Stimulated activated CD4-positive, alpha-beta T cell treated with anti-CD3 and anti-CD28 coated beads, TNF-alpha, amount 100 ng/mL, for 48 hours (primary cell): Measurements from ENCODE around the gene RAPGEF5.

Experiments
- DNase-seq, 3 donors: peaks; one replicate each; pipeline ENCODE4 v3.0.0-alpha.2; 2020; ENCODE audit warnings: low read depth in 3 of 3

The RAPGEF5 gene

DNA sequence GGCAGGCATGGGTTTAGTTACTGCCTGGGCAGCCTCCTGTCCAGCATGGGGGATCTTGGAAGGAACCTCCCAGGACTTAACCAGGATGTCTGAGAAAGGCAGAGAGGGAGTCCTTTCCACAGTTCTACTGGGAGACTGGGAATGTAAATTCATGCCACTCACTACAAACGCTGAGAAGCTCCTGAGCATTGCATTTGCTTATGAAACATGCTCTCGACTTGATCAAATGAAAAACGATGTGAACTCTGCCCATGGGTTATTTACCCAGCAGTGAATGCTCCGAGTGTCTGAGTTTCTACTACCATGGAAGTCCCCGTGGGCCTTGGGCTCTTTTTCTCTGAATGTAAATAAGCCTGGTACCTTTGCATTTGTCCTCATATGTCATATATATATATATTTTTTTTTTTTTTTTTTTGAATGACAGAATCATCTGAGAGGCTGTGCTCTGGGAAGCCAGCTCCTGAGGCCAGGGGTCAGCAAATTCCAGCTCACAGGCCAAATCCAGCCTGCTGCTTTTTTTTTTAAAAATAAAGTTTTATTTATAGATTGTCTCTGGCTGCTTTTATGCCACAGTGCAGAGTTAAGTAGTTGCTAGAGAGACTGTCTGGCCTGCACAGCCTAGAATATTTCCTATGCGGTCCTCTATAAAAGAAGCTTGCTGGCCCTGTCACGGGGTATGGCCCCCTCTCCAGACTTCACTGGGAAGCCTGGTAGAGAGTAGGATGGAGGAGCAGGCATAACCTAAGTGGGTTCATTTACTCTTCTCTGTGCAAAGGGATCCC lies 21.4 kb upstream of the RAPGEF5 start:
- DNase-seq, result no peak

DNA sequence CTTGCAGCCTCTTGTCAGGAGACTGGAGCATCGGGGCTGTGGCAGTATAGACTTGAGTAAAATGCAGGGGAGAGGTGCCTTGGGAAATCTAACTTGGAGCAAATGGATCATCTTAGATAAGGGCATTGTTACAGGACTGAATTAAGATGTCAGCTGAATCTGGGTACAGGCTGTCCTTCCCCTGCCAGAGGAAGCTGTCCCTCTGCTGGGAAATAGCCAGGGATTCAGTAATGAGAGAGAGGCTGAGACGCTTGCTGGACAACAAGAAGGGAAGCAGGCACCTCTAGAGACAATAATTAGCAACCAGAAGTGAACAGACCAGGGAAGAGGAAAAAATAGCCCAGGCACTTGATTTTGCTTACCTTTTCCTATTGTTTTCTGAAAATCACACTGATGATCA lies 20.7 kb upstream of the RAPGEF5 start:
- no peak for DNase-seq

DNA sequence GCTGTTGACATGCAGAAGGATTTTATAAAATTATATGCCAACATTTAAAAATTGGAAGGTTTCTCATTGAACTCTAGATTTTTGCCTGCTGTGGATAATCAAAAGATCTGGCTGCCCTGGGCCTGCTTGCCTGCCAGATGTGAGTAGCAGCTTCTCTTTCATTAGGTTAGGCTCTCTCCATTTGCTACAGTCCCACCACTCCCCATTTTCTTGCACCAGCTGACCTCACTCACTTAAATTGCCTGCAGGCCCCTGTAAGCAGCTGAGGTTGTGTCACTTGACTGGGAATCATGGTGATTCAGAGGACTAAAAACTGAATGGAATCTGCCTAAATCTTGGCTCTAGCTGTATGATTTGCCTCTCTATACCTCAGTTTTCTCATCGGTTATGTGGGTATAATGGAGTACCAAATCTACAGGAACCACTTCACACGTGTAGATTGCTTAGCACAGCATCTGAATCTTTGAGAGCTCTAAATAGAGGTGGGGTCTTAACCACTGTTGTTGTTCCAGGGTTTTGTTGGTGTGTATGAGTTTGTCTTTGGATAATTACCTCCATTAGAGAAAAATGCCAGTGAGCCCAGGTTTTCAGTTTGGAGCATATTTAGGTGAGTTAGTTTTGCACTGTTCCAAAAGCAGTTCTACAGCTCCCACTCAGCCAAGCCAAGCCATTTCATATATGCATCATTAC lies 18.6 kb upstream of the RAPGEF5 start:
- no peak for DNase-seq

DNA sequence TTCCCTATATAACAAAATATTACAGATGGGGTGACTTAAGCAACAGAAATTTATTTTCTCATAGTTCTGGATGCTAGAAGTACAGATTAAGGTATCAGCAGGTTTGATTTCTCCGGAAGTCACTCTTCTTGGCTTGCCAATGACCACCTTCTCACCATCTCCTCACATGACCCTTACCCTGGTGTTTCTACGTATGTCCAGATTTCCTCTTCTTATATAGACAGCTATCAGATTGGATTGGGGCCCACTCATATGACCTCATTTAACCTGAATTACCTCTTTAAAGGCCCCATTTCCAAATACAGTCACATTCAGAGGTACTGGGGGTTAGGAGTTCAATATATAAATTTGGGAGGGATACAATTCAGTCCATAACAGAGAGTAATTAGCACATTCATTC lies 17.0 kb upstream of the RAPGEF5 start:
- no peak for DNase-seq

DNA sequence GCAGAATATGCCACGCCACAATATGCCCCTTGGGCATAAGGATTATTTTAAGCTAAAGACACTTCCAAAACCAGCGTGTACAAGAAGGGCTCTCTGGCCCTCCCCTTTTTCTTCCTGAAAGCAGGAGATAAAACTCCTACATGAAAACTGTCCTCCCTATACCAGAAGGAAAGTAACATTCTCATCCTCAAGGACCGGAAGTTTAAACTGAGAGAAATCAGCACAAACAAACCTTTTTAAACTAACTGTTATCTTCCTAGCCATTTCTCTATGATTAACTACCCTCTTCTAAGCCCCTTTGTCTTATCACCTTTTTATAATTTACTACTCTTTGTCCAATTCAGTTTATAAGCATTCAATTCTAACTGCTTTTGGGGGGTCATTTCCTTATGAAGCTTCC lies 16.4 kb upstream of the RAPGEF5 start:
- DNase-seq, result no peak

DNA sequence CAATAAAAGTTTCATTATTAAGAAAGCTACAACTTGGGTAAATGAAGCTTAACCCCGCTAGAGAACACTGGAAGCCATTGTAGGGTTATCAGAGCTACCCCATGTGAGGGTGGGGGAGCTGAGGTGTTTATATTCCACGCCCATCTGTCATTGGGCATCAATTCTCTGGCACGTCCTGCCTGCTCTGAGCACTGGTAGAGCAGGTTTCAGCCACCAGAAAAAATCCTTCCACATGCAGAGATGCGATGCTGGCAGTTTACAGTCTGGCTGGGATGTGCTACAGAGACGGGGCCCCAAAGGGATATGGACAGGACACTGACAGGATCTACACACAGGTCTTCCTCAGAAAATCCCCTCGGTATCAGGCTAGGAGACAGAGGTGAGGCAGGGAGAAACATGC lies 15.9 kb upstream of the RAPGEF5 start:
- no peak for DNase-seq

DNA sequence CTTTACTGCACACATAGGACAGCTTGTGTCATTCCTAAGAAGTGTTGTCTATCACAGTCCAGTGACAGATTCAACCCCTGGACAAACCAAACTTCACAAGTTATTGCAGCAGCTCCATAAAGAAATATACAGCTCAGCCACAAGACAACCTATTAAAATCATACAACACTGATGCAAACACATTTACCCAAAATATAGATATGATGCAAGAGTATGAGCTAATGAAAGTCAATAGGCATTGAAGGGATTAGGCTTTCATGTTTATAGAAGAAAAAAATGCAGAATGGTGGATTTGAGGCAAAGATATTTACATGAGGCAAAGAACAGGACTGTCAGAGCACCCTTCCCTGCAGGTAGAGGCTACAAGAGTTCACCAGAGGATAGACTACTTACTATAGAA lies 14.9 kb upstream of the RAPGEF5 start:
- DNase-seq, result no peak

DNA sequence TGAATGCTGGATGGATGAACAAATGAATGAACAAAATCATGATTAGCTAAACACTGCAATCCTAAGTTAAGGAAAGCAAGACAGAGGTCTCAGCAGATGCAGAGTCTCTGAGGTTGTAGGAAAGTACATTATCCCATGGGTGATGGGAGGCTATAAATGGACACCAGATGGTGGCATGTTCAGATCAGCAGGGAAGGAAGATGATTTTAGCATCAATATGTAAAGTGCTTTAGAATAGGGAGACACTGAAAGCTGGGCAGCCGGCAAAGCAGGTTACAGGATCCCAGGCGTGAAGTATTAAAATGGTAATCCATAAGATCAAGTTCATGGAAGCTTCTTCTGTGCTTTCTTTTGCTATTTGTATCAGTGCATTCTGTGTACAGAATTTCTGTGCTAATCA lies 7.9 kb upstream of the RAPGEF5 start:
- no peak for DNase-seq

DNA sequence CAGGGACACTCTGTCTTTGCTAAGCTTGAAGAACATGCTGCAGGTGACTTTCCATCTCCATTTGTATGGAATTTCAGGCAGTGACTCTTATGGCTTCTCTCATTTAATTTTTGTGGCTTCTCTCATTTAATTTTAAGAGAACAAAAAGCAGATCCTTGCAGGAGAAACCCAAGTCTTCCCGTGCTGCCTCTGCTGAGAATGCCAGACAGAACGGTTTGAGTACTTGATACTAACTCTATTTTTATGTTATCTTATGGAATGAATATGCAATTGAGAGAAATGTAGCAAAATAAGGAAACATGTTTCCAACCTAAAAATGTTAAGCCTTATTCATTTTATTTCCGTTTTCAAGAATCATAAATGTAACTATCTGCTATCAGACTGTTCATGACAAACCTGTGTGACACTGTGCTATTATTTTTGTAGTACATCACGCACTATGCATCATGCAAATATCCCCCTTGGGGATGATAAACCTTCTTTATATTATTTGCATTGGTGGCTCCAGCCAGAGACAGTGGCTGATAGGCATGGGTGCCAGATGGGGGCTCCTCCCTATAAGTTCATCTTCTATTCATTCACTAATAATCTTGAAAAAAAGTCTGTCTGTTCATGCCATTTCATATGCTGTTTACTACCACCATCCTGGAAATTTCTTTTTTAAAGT lies 6.9 kb upstream of the RAPGEF5 start:
- no peak for DNase-seq

DNA sequence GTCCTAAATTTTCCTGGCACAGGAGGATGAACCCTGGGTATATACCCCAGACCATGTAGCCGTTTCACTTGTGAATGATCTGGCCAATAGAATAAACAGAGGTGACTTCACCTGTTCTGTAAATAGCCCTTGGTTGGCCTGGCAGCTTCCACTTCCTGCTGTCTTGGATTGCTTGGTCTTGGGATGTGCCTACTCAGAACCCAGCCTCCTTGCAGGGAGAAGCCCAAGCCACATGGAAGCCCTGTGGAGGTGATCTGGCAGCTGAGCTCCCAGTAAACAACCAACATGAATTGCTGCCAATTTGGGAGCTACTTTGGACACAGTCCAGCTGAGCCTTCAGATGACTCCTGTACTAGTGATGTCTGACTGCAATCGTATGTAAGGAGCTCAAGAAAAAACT lies 4.8 kb upstream of the RAPGEF5 start:
- DNase-seq, result no peak

DNA sequence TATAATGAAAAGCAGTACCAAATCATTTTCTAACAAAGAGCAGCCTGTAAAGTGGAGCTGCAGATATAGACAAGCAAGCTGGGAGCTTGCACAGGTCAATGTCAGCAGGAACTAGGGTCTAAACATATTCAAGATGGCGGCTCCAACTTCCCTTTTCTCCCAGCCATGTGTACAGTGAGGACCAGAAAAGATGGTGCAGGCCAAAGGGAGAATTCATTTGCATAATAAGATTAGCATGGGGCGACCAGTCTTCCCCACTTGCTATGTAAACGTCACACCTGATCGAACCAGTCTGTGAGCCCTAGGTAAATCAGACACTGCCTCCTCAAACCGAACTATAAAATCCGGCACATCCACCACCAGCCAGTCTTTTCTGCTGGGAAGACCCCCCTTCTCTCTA lies 4.4 kb upstream of the RAPGEF5 start:
- DNase-seq, result no peak

DNA sequence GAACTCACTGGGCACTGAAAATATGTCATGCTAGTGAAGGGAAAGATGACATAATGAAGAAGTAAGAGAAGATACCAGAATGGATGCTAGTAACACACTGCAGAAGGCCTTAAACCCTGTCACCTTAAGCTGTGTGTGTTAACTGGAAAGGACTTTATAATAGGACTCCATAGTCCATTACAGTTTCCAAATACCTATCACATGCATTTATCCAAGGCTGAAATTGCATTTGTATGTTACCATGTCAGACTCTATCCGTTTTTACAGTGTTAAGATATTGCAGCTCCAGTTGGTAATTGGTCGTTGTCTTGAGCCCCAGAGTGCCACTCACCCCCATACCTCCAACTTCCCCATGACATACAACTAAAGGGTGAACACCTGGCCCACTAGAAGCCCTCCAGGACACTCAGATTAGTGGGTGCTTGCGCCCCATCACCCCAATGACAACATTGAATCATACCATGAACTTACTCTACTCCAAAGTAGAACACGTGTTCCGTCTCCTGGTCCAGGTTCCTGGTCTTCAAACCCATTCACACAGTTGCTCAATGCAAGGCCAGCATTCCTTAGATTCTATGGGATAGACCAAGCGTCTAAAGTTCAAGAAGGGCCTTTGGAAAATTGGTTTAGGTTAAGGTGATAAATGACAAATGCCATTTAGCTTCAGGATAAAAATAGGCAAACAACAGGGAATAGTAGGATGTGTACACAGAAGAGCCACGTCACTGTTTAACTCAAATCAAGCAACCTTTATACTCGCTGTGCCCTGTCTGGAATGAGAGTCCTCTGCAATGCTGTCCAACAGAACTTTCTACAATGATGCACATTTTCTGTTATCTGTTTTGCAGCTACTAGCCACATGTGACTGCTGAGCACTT lies 2.1 kb upstream of the RAPGEF5 start:
- no peak for DNase-seq

DNA sequence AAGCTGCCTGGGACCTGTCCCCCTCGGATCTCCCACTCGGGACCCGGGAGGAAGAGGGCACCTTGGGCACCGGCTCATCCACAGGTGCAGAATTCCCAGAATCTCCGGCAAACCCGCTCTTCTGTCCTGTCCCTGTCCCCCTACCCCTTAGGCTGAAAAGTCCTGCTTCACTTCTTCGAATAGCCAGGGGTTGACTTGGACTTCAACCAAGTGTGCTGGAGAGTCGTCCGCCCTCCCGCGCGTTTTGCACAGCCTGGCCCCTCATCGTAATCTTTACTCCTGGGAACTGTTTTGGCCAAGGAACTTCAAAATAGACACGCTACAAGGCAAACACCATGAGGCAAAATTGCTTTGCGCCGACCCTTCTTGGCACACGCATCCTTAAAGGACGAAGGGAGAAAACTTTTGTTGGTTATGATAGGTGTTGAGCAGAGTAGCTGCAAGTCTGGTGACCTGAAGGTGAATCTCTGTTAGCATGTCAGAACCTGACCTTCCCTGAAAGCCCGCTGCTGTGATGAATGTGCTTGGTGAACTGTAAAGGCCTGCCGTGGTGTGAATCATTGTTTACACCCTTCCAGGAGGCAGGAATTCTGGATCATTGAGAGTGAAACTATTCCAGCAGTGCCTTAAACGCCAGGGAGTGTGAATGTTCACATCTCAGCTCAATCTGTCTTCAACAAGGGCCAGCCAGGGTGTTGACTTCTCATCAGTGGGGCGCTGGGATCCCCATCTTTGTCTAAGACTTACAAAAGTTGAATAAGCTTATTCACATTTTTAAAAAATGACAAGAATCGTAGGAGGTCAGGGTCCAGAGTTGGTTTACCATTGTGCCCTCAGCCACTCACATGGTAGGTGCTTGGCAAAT lies 589 bp upstream of the RAPGEF5 start:
- no peak for DNase-seq

DNA sequence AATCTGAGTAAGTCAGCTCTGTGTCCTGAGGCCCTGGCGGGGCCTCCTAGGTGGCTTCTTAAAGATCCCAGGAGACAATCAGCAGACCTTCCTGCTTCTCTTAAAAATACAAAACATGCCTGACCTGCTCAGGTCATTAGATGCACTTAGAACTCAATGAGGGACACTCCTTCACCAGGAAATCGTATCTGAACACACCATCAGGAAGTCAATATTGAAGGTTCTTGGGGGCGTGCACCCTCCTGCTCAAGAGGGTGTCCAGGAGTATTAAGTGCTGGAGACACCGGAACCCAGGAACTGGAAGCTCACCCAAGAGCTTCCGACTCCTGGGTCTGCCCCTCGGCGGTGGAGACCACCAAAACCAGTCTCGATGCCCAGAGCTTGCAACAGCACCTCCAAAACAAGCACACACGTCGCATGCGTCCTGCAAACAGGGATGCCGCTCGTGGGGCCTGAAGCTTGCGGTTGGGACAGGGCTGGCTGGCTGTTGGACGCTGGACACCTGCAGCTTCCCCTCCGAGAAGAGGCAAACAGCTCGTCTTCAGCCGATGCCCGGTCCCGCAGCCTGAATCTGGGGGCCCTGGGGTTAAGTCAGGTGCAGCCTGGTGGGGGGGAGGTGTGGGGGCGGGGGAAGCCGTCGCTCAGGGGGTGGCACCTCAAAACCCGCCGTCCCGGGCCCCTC lies 803 bp downstream of the RAPGEF5 start:
- no peak for DNase-seq

DNA sequence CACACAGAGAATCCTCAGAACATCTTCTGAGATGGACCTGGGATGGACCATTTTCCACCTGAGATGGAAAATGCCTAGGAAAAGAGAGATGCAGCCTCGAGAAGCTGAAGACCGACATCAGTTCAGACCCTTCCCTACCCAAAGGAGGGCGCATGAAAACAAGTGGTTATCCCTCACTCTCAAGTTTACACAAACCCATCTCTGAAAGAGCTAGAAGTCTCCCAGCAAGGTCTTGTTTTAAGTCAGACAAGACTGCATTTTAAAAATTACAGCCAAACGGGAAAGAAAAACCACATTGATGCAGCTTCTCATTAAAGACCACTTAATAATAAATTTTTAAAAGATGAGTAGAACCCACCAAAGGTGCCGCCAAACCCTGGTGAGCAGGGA lies 1.3 kb downstream of the RAPGEF5 start:
- DNase-seq, result no peak

DNA sequence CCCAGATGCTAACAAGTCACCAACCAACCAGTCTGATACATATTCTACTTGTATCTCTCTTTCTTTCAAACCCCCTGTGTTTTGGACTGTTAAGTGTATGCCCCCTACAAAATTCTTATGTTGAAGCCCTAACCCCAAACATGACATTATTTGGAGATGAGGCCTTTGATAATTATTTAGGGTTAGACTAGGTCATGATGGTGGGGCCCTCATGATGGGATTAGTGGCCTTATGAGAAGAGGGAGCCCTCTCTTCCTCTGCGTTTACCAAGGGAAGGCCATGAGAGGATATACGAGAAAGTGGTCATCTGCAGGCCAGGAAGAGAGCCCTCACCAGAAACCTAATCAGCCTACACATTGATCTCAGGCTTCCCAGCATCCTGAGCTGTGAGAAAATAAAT lies 2.5 kb downstream of the RAPGEF5 start:
- no peak for DNase-seq

DNA sequence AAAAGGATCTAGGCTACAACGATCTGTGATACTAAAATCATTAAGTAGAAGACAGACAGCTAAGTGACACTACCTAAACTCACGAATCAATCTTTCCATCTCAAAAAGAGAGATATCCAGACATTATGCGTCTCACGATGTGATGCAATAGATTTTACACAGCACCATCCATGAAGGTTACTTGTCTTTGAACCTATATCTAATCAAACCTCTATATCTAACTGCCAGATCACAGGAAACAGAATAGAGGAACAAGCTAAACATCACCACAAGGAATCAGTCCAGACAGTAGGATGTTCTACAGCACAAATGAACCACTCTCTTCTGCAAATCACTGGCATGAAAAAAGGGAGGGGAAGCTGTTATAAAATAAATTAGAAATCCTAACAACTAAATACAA lies 4.1 kb downstream of the RAPGEF5 start:
- DNase-seq, result no peak

DNA sequence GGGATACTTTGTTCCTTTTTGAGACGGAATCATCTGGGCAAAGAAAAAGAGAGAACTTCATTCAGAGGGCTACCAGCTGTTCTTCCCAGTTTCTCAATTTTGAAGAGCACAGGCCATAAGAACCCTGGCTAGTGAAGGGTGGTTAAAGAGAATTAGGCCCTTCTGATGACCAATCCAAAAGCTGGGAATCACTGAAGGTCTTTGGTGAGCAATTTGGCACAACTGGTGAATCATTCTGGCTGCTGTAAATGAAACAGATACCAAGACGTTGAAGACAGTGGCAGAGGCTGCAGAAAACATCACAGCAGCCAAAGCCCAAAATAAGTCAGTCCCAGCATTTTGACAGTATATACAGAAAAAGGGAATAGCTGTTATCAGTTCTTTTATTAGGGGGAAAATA lies 5.1 kb downstream of the RAPGEF5 start:
- DNase-seq, result no peak

DNA sequence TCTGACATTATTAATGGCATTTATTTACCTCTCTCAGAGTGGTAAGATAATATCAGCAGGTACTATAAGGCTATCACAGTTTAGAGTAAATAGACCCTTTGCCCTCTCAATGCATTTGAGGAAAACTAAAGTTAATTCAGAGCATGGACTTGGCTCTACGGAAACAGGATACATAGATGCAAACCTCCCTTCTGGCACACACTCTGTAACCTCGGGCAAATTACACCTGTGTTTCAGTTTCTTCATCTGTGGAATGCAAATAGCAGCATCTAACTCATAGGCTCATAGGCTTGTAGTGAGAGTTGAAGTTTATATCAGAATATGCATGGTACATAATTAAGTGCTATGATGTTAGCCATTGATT lies 5.6 kb downstream of the RAPGEF5 start:
- DNase-seq, result no peak

DNA sequence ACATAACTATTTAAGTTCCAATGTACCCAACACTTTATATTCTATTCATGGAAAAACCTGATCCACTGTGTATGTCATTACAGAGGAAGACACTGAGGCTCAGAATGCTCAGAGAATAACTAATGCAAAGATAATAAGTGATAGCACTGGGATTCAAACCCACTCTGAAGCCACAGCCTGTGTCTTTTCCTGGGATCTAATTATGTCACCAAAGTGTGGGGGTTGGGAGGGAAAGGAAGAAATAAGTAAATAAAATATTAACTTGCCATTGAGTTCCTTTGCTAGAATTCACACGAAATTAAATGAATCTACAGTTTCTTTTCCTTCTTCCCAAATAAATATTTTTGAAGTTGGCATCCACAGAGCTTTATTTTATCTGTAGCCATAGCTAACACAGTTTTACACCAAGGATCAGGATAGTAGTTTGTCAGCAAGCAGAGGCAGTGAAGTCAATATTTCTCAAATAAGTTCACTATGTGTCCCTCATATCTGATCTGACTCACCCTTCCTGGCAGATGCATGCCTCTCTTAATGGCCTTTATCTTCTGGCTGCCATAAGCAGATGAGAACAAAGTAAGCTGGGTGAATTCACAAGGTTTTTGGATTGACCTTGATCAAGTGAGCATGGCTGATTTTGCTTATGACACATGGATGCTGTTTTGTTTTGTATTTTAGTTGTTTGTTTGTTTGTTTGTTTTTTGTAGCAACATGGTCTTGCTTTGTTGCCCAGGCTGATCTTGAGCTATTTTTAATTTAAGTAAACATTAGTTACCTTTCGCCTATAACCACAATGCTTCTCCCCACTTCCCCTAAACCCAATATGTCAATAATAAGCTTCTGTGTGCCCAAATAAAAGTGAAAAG lies 6.3 kb downstream of the RAPGEF5 start:
- no peak for DNase-seq
